Thyroid gland (tissue), 4 donors: ENCODE results near the gene EFTUD2. TPM values are rescaled to one million over a fixed set of nuclear protein-coding genes. Genes with fewer than 3 reads are reported as not detected.

Experiments used
- DNase-seq, 2 donors: peaks; one replicate each; pipeline ENCODE4 v3.0.0-alpha.2; 2019
- H3K27ac ChIP-seq, 3 donors: fragments of 200-600 bp; sonication (generic); 1 replicate in 2 of 3; 2 replicates in 1 of 3; pipeline ENCODE4 v1.5.1; 2016 to 2019; ENCODE audit warnings: mild to moderate bottlenecking in 1 of 3, moderate library complexity in 1 of 3
- H3K27me3 ChIP-seq: fragments of 200-600 bp; sonication (generic); one replicate; pipeline ENCODE4 v1.5.1; 2019
- H3K36me3 ChIP-seq, 2 donors: fragments of 200-600 bp; sonication (generic); one replicate each; pipeline ENCODE4 v1.5.1; 2016 to 2019
- H3K4me1 ChIP-seq, 2 donors: fragments of 200-600 bp; sonication (generic); one replicate each; pipeline ENCODE4 v1.5.1; 2017 to 2019
- H3K4me3 ChIP-seq, 3 donors: fragments of 200-600 bp; sonication (generic); replicated peaks in 1 of 3; 1 replicate in 2 of 3; 2 replicates in 1 of 3; pipeline ENCODE4 v1.5.1; 2016; ENCODE audit warnings: mild to moderate bottlenecking in 1 of 3
- H3K9me3 ChIP-seq: fragments of 200-600 bp; sonication (generic); one replicate; pipeline ENCODE4 v1.5.1; 2017
- CTCF ChIP-seq, 6 experiments: fragments of 200-600 bp in 3 of 6; fragments of 450-650 bp in 3 of 6; sonication (generic) in 3 of 6; IDR thresholded peaks; one replicate each; pipeline ENCODE4 v1.5.1; 2016 to 2019; ENCODE audit warnings: antibody characterized with exemption in 6 of 6, mild to moderate bottlenecking in 2 of 6, inconsistent platforms in 1 of 6, moderate library complexity in 1 of 6
- POLR2A ChIP-seq, 2 donors: fragments of 450-650 bp; IDR thresholded peaks; one replicate each; pipeline ENCODE4 v1.6.1; 2017; ENCODE audit warnings: antibody characterized with exemption in 2 of 2, mild to moderate bottlenecking in 2 of 2, moderate library complexity in 1 of 2
- WGBS, 2 donors: methylation state at CpG; one replicate each; pipeline ENCODE4 v1.1.5; 2017; 5-methylcytosine and 5-hydroxymethylcytosine counted together
- intact Hi-C: fragments of 100-400 bp; cut with DNase I; formaldehyde crosslinking; loops from one replicate; pipeline ENCODE4 v1.15.1; 2023
- total RNA-seq, 4 donors: library from RNA; depleted of rRNA; stranded (reverse); fragments of >200 nt; gene quantifications; one replicate each; pipeline ENCODE4 v1.2.3, GENCODE V29; 2016

The EFTUD2 gene
- total RNA-seq, 4 donors from 2014 or later, result 49.2 to 110 (median 75.1) TPM

GRCh38 chr17:44864831-44865230 lies 34.4 kb downstream of the EFTUD2 start:
- Histone ChIP-seq H3K36me3 (peaks cover 49% of the 10 kb centered on the region in 2 donors), H3K4me1 (no peaks in the 10 kb centered on the region)
- 71 to 83% methylated on average over 7 to 10 of the region's 10 CpGs for WGBS, 2 donors

GRCh38 chr17:44863061-44863918 lies 36.0 kb downstream of the EFTUD2 start:
- intact Hi-C loops, result no loop called here
- no peak for TF ChIP-seq CTCF (IDR thresholded peaks at IDR 0.05)
- TF ChIP-seq POLR2A (IDR thresholded peaks at IDR 0.05), result no peak
- Histone ChIP-seq H3K36me3 (peaks cover 54 to 62% of the 10 kb centered on the region in 2 donors), H3K4me3 (no peak overlapping the region), H3K27me3 (no peaks in the 10 kb centered on the region), H3K9me3 (no peaks in the 10 kb centered on the region), H3K27ac (no peak overlapping the region), H3K4me1 (no peaks in the 10 kb centered on the region)
- no peak for DNase-seq
- 91 to 95% methylated on average over 12 of the region's 12 CpGs for WGBS, 2 donors

More at GRCh38 chr17:44864831-44865230, 34.4 kb downstream of the EFTUD2 start:
- TF ChIP-seq CTCF (IDR thresholded peaks at IDR 0.05) (no peak), POLR2A (IDR thresholded peaks at IDR 0.05) (no peak)
- intact Hi-C loops, result loop anchor here (2.0 kb wide), 1 partner anchor 90 kb away; no protein-coding TSS in a partner anchor
- Histone ChIP-seq H3K4me3 (no peak overlapping the region), H3K27ac (no peak overlapping the region), H3K9me3 (no peaks in the 10 kb centered on the region), H3K27me3 (no peaks in the 10 kb centered on the region)
- no peak for DNase-seq

GRCh38 chr17:44862278-44862914 lies 36.8 kb downstream of the EFTUD2 start:
- no peak for DNase-seq
- Histone ChIP-seq H3K27ac (no peak overlapping the region), H3K9me3 (no peaks in the 10 kb centered on the region), H3K4me3 (no peak overlapping the region), H3K27me3 (no peaks in the 10 kb centered on the region), H3K4me1 (no peaks in the 10 kb centered on the region), H3K36me3 (peaks cover 55 to 62% of the 10 kb centered on the region in 2 donors)
- TF ChIP-seq POLR2A (IDR thresholded peaks at IDR 0.05) (no peak), CTCF (IDR thresholded peaks at IDR 0.05) (no peak)
- intact Hi-C loops, result no loop called here
- WGBS, 2 donors, result 81 to 86% methylated on average over 5 to 7 of the region's 9 CpGs

- Histone ChIP-seq H3K9me3 (no peaks in the 10 kb centered on the region), H3K27ac (no peak overlapping the region), H3K27me3 (no peaks in the 10 kb centered on the region), H3K4me1 (no peaks in the 10 kb centered on the region), H3K36me3 (peaks cover 76 to 82% of the 10 kb centered on the region in 2 donors), H3K4me3 (no peak overlapping the region)
- 94 to 96% methylated on average over 5 of the region's 5 CpGs for WGBS, 2 donors
- TF ChIP-seq POLR2A (IDR thresholded peaks at IDR 0.05) (no peak), CTCF (IDR thresholded peaks at IDR 0.05) (no peak)
- intact Hi-C loops, result no loop called here
- DNase-seq, result no peak
These were observed 39.5 kb downstream of the EFTUD2 start for GRCh38 chr17:44859701-44860100.

- no peaks in the 10 kb centered on the region for H3K27me3 ChIP-seq
- H3K4me3 ChIP-seq, result no peak overlapping the region
- intact Hi-C loops, result no loop called here
- H3K4me1 ChIP-seq, result no peaks in the 10 kb centered on the region
- 78 to 84% methylated on average over 5 of the region's 5 CpGs for WGBS, 2 donors
- TF ChIP-seq CTCF (IDR thresholded peaks at IDR 0.05), result no peak
- TF ChIP-seq POLR2A (IDR thresholded peaks at IDR 0.05), result no peak
- DNase-seq, result no peak
- H3K9me3 ChIP-seq, result no peaks in the 10 kb centered on the region
- H3K27ac ChIP-seq, result no peak overlapping the region
- H3K36me3 ChIP-seq, result peaks cover 80 to 84% of the 10 kb centered on the region in 2 donors
These were observed 45.1 kb downstream of the EFTUD2 start for GRCh38 chr17:44854192-44854591.
